ENCODE measurements around the gene DNAH8. TPM values are rescaled to one million over a fixed set of nuclear protein-coding genes. Genes with fewer than 3 reads are reported as not detected.
A peak's percentile ranks its signal among the peaks of the same experiment; 100 is the strongest.
"Not testable (repeated sequence)": the region's sequence is repeated elsewhere in the genome, so short reads cannot be mapped to it uniquely, and the experiment has no call there.

The DNAH8 gene
- total RNA-seq, 4 donors from 2014 or later = 0.22 TPM; not detected in 3

GRCh38 chr6:38861926-38862401, 146.9 kb downstream of the DNAH8 start:
- TF ChIP-seq POLR2A (IDR thresholded peaks at IDR 0.05) (no peak), CTCF (IDR thresholded peaks at IDR 0.05) (no peak), EP300 (IDR thresholded peaks at IDR 0.05) (no peak)

GRCh38 chr6:38865521-38866174, 150.5 kb downstream of the DNAH8 start:
- Histone ChIP-seq H3K27ac (no peak overlapping the region), H3K9me3 (no peaks in the 10 kb centered on the region), H3K4me1 (no peaks in the 10 kb centered on the region), H3K36me3 (no peaks in the 10 kb centered on the region), H3K27me3 (no peaks in the 10 kb centered on the region), H3K4me3 (no peak overlapping the region)
- WGBS, 2 donors = 39 to 54% methylated on average over 1 of the region's 1 CpG
- DNase-seq (ENCODE audit: low spot score in 2 of 2) = no peak
- TF ChIP-seq CTCF (IDR thresholded peaks at IDR 0.05) (no peak), POLR2A (IDR thresholded peaks at IDR 0.05) (no peak), EP300 (IDR thresholded peaks at IDR 0.05) (no peak)

More at GRCh38 chr6:38861926-38862401, 146.9 kb downstream of the DNAH8 start:
- H3K4me3 ChIP-seq = no peak overlapping the region
- no peaks in the 10 kb centered on the region for H3K9me3 ChIP-seq
- no peak for DNase-seq (ENCODE audit: low spot score in 2 of 2)
- WGBS, 2 donors = 94 to 95% methylated on average over 4 of the region's 4 CpGs
- no peaks in the 10 kb centered on the region for H3K4me1 ChIP-seq
- H3K36me3 ChIP-seq = no peaks in the 10 kb centered on the region
- H3K27ac ChIP-seq = no peak overlapping the region
- no peaks in the 10 kb centered on the region for H3K27me3 ChIP-seq

GRCh38 chr6:38867726-38868125, 152.6 kb downstream of the DNAH8 start:
- no peak overlapping the region for H3K4me3 ChIP-seq
- no peaks in the 10 kb centered on the region for H3K9me3 ChIP-seq
- no peak for DNase-seq (ENCODE audit: low spot score in 2 of 2)
- WGBS, 2 donors = 78 to 79% methylated on average over 2 of the region's 2 CpGs
- TF ChIP-seq CTCF (IDR thresholded peaks at IDR 0.05) (no peak), EP300 (IDR thresholded peaks at IDR 0.05) (no peak)
- no peaks in the 10 kb centered on the region for H3K4me1 ChIP-seq
- no peaks in the 10 kb centered on the region for H3K27me3 ChIP-seq
- no peak overlapping the region for H3K27ac ChIP-seq
- H3K36me3 ChIP-seq = no peaks in the 10 kb centered on the region

- TF ChIP-seq EP300 (IDR thresholded peaks at IDR 0.05) (no peak), POLR2A (IDR thresholded peaks at IDR 0.05) (no peak), CTCF (IDR thresholded peaks at IDR 0.05) (peak; percentile 61 to 87 (median 76))
- H3K9me3 ChIP-seq = no peaks in the 10 kb centered on the region
- no peak overlapping the region for H3K4me3 ChIP-seq
- H3K4me1 ChIP-seq = peaks cover 0 to 4% (median 0%) of the 10 kb centered on the region in 4 donors
- no peaks in the 10 kb centered on the region for H3K27me3 ChIP-seq
- WGBS, 2 donors = 39 to 40% methylated on average over 15 of the region's 15 CpGs
- peak; percentile 16 to 72 for DNase-seq (ENCODE audit: low spot score in 2 of 2)
- H3K27ac ChIP-seq = no peak overlapping the region
- no peaks in the 10 kb centered on the region for H3K36me3 ChIP-seq
Measured at GRCh38 chr6:38871741-38872568, 156.8 kb downstream of the DNAH8 start.

GRCh38 chr6:38873001-38873400, 157.9 kb downstream of the DNAH8 start:
- H3K9me3 ChIP-seq = no peaks in the 10 kb centered on the region
- TF ChIP-seq POLR2A (IDR thresholded peaks at IDR 0.05) (no peak), CTCF (IDR thresholded peaks at IDR 0.05) (no peak), EP300 (IDR thresholded peaks at IDR 0.05) (no peak)
- peaks cover 0 to 6% (median 0%) of the 10 kb centered on the region in 4 donors for H3K4me1 ChIP-seq
- H3K27ac ChIP-seq = no peak overlapping the region
- no peaks in the 10 kb centered on the region for H3K36me3 ChIP-seq
- H3K4me3 ChIP-seq = no peak overlapping the region
- DNase-seq (ENCODE audit: low spot score in 2 of 2) = no peak
- no peaks in the 10 kb centered on the region for H3K27me3 ChIP-seq
- 62 to 75% methylated on average over 6 of the region's 6 CpGs for WGBS, 2 donors

- 64 to 72% methylated on average over 1 of the region's 1 CpG for WGBS, 2 donors
Measured at GRCh38 chr6:38873816-38874215, 158.7 kb downstream of the DNAH8 start.

More at GRCh38 chr6:38873816-38874215, 158.7 kb downstream of the DNAH8 start:
- H3K27ac ChIP-seq; H3K36me3 ChIP-seq; H3K4me3 ChIP-seq; H3K4me1 ChIP-seq; DNase-seq (ENCODE audit: low spot score in 2 of 2); H3K9me3 ChIP-seq; H3K27me3 ChIP-seq: not testable (repeated sequence)

All from tibial nerve (tissue), 4 donors.